ENCODE measurements around the gene MSX2.

DNA sequence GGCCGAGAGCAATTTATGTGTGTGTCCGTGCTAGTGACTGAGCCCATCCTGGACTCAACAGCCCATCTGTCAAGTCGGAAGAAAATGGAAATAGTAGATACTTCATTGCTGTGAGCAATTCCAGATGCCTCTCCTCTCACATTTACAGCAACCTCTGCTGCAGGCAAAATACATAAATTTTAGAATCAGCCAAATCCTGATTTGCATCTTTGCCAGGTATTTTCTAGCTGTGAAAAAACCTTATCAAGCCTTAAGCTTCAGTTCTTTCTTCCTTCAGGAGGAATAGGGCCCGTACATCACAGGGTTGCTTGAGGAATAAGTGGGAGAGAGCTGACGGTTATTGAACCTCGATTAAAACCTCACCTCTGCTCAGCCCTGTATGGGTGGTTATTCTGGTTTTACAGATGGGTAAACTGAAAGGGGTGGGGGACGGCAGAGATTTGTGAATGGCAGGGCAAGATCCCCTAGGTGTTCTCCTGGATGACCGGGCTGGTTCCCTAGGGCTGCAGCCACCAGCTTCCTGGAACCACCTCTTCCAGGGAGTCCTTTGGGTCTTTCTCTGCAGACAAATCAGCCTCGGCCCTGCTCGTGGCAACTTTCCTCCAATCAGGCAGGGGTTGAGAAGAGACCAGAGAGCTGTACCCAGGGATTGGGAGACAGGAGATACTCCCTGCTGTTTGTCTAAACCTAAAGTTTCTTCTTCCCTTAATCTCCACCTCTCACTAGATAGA is 5.3 kb upstream of the MSX2 start:
- peak; percentile 55; the same call in 1 of the 2 replicates for TF ChIP-seq GATA2 (IDR thresholded peaks at IDR 0.05; ENCODE audit: low read depth, low read length)
- TF ChIP-seq GATA3 (IDR thresholded peaks at IDR 0.05; ENCODE audit: low read depth, low read length), result no peak

Measured in SH-SY5Y (cell line).